HG03342 (cell line): ENCODE results near the gene PCDHGB5.
A peak's percentile ranks its signal among the peaks of the same experiment; 100 is the strongest.
"Not testable (repeated sequence)": the region's sequence is repeated elsewhere in the genome, so short reads cannot be mapped to it uniquely, and the experiment has no call there.

Experiments
- ATAC-seq: cut with Tn5 transposase; IDR thresholded peaks from one replicate; pipeline ENCODE4 v1.9.1; 2021; ENCODE audit warnings: mild to moderate bottlenecking, moderate library complexity; ENCODE audit not compliant: unreplicated experiment

PCDHGB5 gene

GRCh38 chr5:141375444-141376155 is 22.1 kb upstream of the PCDHGB5 start:
- ATAC-seq = not testable (repeated sequence)

GRCh38 chr5:141382469-141383294 is 15.1 kb upstream of the PCDHGB5 start, which contains the start of gene PCDHGA7:
TSS of gene PCDHGA7 (plus strand) at chr5:141382742. CDS start at chr5:141382900, 158 bp downstream.
- ATAC-seq = no peak

- ATAC-seq = no peak
Observed at GRCh38 chr5:141383345-141383744, 14.4 kb upstream of the PCDHGB5 start.

- no peak for ATAC-seq
Observed at GRCh38 chr5:141384471-141385267, 13.1 kb upstream of the PCDHGB5 start.

- peak; percentile 74 for ATAC-seq
Observed at GRCh38 chr5:141387557-141388311, 10.0 kb upstream of the PCDHGB5 start, which contains the start of gene PCDHGB4. TSS of gene PCDHGB4 (plus strand) at chr5:141387698. CDS start at chr5:141387885, 187 bp downstream.

- ATAC-seq = no peak
Observed at GRCh38 chr5:141388661-141389060, 9.1 kb upstream of the PCDHGB5 start.

GRCh38 chr5:141389153-141390042 is 8.3 kb upstream of the PCDHGB5 start:
- ATAC-seq = no peak

GRCh38 chr5:141392429-141393198 is 5.1 kb upstream of the PCDHGB5 start, which contains the start of gene PCDHGA8:
TSS of gene PCDHGA8 (plus strand) at chr5:141392633. CDS start at chr5:141392814, 181 bp downstream.
- ATAC-seq = no peak

GRCh38 chr5:141393267-141393666 is 4.5 kb upstream of the PCDHGB5 start:
- no peak for ATAC-seq

GRCh38 chr5:141394401-141395187 is 3.2 kb upstream of the PCDHGB5 start:
- not testable (repeated sequence) for ATAC-seq

- ATAC-seq = no peak
Observed at GRCh38 chr5:141398608-141399007, 861 bp downstream of the PCDHGB5 start.

- no peak for ATAC-seq
Observed at GRCh38 chr5:141399555-141400258, 2.0 kb downstream of the PCDHGB5 start.

- ATAC-seq = no peak
Observed at GRCh38 chr5:141402553-141403243, 5.0 kb downstream of the PCDHGB5 start, which contains the start of gene PCDHGA9. TSS of gene PCDHGA9 (plus strand) at chr5:141402778. CDS start at chr5:141402953, 175 bp downstream.

- ATAC-seq = no peak
Observed at GRCh38 chr5:141403387-141403786, 5.6 kb downstream of the PCDHGB5 start.

GRCh38 chr5:141407790-141408505 is 10.2 kb downstream of the PCDHGB5 start, which contains the start of gene PCDHGB6:
TSS of gene PCDHGB6 (plus strand) at chr5:141408021. CDS start at chr5:141408203, 182 bp downstream.
- ATAC-seq = peak; percentile 82
